Measurements from ENCODE around the gene LRCH4.

DNA sequence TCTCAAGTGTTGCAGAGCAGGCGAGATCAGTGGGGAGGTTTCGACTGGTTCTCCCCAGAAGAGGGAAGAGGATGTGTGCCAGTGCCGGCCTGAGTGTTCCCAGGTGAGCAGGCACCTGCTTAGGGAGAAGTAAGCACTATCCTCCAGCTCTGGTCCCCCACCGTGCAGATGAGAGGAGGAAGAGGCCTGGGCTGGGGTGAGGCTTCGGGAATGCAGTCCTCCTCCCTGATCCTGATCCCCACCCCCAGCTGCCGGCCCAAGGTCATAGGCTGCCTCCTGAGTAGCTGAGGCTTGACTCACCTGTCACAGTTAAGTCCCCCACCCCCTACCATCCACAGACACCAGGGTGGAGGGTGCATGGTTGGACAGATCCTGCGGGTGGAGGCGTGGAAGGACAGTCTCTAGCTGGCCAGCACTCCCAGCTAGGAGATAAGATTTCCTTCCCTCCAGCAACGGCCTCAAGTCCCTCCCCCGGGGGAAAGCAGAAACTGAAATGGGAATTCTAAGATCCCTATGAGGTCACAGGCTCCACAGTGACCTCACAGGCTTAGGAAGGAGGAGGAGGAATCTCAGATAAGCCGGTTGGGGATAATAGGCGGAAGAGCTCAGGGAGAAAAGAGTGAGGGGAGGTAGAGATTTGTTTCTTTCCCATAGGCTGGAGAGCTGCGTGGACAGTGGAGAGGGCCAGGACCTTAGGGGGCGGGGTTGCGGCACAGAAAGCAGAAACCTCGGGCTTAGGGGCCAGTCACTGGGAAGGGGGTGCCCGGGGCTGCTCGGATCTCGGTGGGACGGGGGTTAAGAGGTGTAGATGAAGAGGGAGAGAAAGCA is 1.0 kb downstream of the LRCH4 start:
- TF ChIP-seq, protein P1, sequence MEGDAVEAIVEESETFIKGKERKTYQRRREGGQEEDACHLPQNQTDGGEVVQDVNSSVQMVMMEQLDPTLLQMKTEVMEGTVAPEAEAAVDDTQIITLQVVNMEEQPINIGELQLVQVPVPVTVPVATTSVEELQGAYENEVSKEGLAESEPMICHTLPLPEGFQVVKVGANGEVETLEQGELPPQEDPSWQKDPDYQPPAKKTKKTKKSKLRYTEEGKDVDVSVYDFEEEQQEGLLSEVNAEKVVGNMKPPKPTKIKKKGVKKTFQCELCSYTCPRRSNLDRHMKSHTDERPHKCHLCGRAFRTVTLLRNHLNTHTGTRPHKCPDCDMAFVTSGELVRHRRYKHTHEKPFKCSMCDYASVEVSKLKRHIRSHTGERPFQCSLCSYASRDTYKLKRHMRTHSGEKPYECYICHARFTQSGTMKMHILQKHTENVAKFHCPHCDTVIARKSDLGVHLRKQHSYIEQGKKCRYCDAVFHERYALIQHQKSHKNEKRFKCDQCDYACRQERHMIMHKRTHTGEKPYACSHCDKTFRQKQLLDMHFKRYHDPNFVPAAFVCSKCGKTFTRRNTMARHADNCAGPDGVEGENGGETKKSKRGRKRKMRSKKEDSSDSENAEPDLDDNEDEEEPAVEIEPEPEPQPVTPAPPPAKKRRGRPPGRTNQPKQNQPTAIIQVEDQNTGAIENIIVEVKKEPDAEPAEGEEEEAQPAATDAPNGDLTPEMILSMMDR (IDR thresholded peaks at IDR 0.05), result no peak
- no peak for TF ChIP-seq ZFX (IDR thresholded peaks at IDR 0.05; ENCODE audit: borderline replicate concordance)
